Testis (tissue), 2 donors: Measurements from ENCODE around the gene BAIAP2L1.

Experiments
- POLR2A ChIP-seq: fragments of 450-650 bp; IDR thresholded peaks from one replicate; pipeline ENCODE4 v1.6.1; 2017; ENCODE audit warnings: antibody characterized with exemption, mild to moderate bottlenecking, moderate library complexity
- TF ChIP-seq, protein P1 (sequence below), 3 experiments: fragments of 450-650 bp in 2 of 3; fragments of 200-600 bp in 1 of 3; sonication (generic) in 1 of 3; IDR thresholded peaks; one replicate each; pipeline ENCODE4 v1.5.1; 2016 to 2019; ENCODE audit warnings: antibody characterized with exemption in 3 of 3, mild to moderate bottlenecking in 2 of 3, moderate library complexity in 1 of 3

GRCh38 chr7:98351136-98351535 lies 49.8 kb downstream of the BAIAP2L1 start:
- TF ChIP-seq, protein P1, sequence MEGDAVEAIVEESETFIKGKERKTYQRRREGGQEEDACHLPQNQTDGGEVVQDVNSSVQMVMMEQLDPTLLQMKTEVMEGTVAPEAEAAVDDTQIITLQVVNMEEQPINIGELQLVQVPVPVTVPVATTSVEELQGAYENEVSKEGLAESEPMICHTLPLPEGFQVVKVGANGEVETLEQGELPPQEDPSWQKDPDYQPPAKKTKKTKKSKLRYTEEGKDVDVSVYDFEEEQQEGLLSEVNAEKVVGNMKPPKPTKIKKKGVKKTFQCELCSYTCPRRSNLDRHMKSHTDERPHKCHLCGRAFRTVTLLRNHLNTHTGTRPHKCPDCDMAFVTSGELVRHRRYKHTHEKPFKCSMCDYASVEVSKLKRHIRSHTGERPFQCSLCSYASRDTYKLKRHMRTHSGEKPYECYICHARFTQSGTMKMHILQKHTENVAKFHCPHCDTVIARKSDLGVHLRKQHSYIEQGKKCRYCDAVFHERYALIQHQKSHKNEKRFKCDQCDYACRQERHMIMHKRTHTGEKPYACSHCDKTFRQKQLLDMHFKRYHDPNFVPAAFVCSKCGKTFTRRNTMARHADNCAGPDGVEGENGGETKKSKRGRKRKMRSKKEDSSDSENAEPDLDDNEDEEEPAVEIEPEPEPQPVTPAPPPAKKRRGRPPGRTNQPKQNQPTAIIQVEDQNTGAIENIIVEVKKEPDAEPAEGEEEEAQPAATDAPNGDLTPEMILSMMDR (IDR thresholded peaks at IDR 0.05): no peak
- no peak for TF ChIP-seq POLR2A
